Immature natural killer cell (primary cell): ENCODE data around the gene NR1D1. TPM values are rescaled to one million over a fixed set of nuclear protein-coding genes. Genes with fewer than 3 reads are reported as not detected.
A peak's percentile ranks its signal among the peaks of the same experiment; 100 is the strongest.

Experiments
- DNase-seq, 3 donors: peaks; one replicate each; pipeline ENCODE4 v3.0.0; 2022; ENCODE audit warnings: mixed read lengths in 1 of 3
- H3K27ac Mint-ChIP-seq, 6 donors: one replicate each; pipeline ENCODE4 v1.8.0; 2020; ENCODE audit warnings: mixed read lengths in 6 of 6, mild to moderate bottlenecking in 5 of 6, inconsistent platforms in 4 of 6, moderate library complexity in 3 of 6
- H3K27me3 Mint-ChIP-seq, 3 donors: one replicate each; pipeline ENCODE4 v1.8.0; 2020 to 2021; ENCODE audit warnings: low read depth in 3 of 3, mild to moderate bottlenecking in 3 of 3, mixed read lengths in 3 of 3, moderate library complexity in 3 of 3, inconsistent platforms in 1 of 3
- H3K36me3 Mint-ChIP-seq, 3 donors: one replicate each; pipeline ENCODE4 v1.8.0; 2020; ENCODE audit warnings: mixed read lengths in 3 of 3, inconsistent platforms in 2 of 3, mild to moderate bottlenecking in 2 of 3
- H3K4me1 Mint-ChIP-seq, 2 donors: one replicate each; pipeline ENCODE4 v1.8.0; 2020; ENCODE audit warnings: inconsistent platforms in 2 of 2, mild to moderate bottlenecking in 2 of 2, mixed read lengths in 2 of 2, moderate library complexity in 1 of 2
- H3K4me3 Mint-ChIP-seq, 5 donors: one replicate each; pipeline ENCODE4 v1.8.0; 2020; ENCODE audit warnings: mild to moderate bottlenecking in 5 of 5, mixed read lengths in 5 of 5, inconsistent platforms in 3 of 5, moderate library complexity in 3 of 5
- H3K9me3 Mint-ChIP-seq, 6 donors: one replicate each; pipeline ENCODE4 v1.8.0; 2020; ENCODE audit warnings: mild to moderate bottlenecking in 6 of 6, mixed read lengths in 6 of 6, inconsistent platforms in 4 of 6, moderate library complexity in 3 of 6
- polyA plus RNA-seq, 3 donors: library from polyadenylated mRNA; unstranded; fragments of 300-500 nt; fragmentation: Illumina TruSeq; gene quantifications; one replicate each; pipeline ENCODE4 v1.2.3, GENCODE V29; 2021

The NR1D1 gene
- polyA plus RNA-seq, 3 donors from 2014 or later = 0.49 to 2.8 TPM; not detected in 1

DNA sequence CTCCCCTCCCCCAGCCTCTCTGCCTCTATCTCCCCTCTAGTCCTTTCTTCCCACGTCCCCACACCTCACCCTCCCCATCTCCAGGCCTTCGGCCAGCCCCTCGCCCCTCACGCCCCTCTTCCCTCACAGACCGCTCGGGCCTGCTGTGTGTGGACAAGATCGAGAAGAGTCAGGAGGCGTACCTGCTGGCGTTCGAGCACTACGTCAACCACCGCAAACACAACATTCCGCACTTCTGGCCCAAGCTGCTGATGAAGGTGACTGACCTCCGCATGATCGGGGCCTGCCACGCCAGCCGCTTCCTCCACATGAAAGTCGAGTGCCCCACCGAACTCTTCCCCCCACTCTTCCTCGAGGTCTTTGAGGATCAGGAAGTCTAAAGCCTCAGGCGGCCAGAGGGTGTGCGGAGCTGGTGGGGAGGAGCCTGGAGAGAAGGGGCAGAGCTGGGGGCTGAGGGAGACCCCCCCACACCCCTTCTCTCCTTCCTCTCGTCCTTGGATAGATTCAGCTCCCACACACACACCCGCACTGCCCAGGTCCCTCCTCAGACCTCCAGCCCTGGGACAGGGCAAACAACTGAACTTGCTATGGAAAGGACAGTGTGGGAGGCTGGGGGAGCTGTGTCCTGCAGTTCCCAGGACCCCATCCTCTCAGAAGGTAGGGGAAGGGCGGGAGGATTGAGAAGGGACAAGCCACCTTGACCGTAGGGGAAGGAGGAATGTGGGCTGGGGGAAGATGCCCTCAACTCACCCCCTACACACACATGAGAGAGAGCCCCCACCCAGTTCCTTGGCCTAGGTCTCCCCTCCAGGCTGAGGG lies 11.1 kb downstream of the NR1D1 start:
- H3K9me3 Mint-ChIP-seq = no peaks in the 10 kb centered on the region
- H3K27ac Mint-ChIP-seq = peak overlapping the region in 3 of 6 donors; percentile 45 to 84 (median 68)
- no peak overlapping the region for H3K4me3 Mint-ChIP-seq
- no peak for DNase-seq
- H3K27me3 Mint-ChIP-seq = peaks cover 0 to 2% (median 0%) of the 10 kb centered on the region in 3 donors
- peaks cover 5 to 14% of the 10 kb centered on the region in 2 donors for H3K4me1 Mint-ChIP-seq
- peaks cover 17 to 36% (median 23%) of the 10 kb centered on the region in 3 donors for H3K36me3 Mint-ChIP-seq

DNA sequence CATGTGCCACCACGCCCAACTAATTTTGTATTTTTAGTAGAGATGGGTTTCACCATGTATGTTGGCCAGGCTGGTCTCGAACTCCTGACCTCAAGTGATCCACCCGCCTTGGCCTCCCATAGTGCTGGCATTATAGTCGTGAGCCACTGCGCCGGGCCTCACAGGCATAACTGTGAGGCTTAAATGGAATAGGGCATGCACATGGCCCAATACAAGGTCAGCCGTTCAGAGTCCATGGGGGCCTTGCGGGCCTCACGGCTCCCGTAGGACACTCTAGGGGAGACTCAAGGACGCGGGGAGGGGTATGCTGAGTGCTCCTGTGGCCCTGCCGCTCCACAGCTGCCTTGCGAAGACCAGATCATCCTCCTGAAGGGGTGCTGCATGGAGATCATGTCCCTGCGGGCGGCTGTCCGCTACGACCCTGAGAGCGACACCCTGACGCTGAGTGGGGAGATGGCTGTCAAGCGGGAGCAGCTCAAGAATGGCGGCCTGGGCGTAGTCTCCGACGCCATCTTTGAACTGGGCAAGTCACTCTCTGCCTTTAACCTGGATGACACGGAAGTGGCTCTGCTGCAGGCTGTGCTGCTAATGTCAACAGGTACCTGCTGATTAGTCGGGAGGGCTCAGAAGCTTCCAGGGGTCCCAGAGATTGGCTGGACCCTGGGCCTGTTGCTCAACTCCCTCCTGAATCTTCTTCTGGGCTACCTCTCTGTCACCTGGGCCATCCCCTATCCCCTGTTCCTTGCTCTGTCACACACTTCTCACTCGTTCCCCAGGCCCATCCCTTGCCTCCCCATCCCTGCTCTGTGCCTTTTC lies 12.3 kb downstream of the NR1D1 start:
- peaks cover 0 to 2% (median 0%) of the 10 kb centered on the region in 3 donors for H3K27me3 Mint-ChIP-seq
- DNase-seq = no peak
- peaks cover 20 to 32% (median 21%) of the 10 kb centered on the region in 3 donors for H3K36me3 Mint-ChIP-seq
- H3K4me1 Mint-ChIP-seq = peaks cover 5 to 9% of the 10 kb centered on the region in 2 donors
- no peak overlapping the region for H3K4me3 Mint-ChIP-seq
- peak overlapping the region in 1 of 6 donors; percentile 1 for H3K27ac Mint-ChIP-seq
- no peaks in the 10 kb centered on the region for H3K9me3 Mint-ChIP-seq

DNA sequence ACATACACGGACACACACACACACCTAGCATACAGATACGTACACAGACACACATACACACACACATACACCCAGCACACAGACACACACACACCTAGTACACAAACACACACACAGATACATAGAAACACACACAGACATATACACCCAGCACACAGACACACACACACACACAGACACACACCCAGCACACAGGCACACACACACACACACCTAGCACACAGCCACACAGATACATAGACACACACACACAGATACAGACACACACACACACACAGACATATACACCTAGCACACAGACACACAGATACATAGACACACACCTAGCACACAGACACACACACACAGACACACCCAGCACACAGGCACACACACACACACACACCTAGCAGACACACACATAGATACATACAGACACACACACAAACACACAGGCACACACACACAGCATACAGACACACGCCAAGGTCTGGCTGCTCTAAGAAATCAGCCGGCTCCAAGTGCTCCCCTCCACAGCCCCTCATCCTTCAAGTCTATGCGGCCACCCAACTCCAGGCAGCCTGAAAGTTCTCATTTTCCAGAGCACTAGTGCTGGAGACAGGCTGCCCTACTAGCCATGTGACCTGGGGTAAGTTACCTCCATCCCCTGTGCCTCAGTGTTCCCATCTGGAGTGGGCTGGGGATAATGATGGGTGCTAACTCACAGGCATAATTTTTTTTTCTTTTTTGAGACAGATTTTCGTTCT lies 13.2 kb downstream of the NR1D1 start:
- Mint-ChIP-seq H3K4me3 (no peak overlapping the region), H3K36me3 (peaks cover 20 to 32% (median 21%) of the 10 kb centered on the region in 3 donors)

DNA sequence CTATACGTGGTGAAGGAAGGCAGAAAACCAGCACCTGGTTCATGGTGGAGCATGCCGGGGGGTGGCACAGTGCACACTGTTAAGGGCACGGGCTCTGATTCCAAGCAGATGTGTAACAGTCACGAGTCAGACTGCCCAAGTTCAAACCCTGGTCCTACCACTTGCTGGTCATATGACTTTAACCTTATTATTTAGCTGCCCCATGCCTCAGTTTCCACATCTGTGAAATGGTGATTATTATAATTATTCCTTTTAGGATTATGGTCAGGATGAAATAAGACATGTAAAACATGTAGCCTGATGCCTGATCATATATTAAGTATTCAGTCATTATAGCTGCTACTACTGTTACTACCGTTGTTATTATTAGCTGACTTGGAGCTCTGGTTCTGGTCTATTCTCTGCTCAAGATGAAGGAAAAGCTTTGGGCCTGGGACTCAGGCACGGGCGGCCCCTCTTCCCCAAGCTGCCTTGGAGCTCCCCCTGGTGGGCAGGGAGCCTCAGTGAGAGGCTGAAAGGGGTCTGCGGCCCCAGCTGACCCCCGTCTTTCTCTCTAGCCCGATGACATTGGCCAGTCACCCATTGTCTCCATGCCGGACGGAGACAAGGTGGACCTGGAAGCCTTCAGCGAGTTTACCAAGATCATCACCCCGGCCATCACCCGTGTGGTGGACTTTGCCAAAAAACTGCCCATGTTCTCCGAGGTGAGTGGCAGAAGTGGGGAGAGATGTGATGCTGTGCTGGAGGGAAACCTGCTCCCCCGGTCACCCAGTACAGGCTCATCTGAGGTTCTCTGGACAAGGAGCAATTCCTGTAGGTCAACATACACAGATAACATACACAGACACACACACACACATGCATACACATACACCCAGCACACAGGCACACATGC lies 14.0 kb downstream of the NR1D1 start:
- DNase-seq = peak; percentile 57 to 60 (median 59)
- no peaks in the 10 kb centered on the region for H3K9me3 Mint-ChIP-seq

More for the DNA sequence above, 13.2 kb downstream of the NR1D1 start:
- Mint-ChIP-seq H3K27ac (peak overlapping the region; percentile 4 to 77 (median 50)), H3K27me3 (peaks cover 0 to 2% (median 0%) of the 10 kb centered on the region in 3 donors), H3K4me1 (peaks cover 5 to 9% of the 10 kb centered on the region in 2 donors), H3K9me3 (no peaks in the 10 kb centered on the region)
- DNase-seq = no peak

DNA sequence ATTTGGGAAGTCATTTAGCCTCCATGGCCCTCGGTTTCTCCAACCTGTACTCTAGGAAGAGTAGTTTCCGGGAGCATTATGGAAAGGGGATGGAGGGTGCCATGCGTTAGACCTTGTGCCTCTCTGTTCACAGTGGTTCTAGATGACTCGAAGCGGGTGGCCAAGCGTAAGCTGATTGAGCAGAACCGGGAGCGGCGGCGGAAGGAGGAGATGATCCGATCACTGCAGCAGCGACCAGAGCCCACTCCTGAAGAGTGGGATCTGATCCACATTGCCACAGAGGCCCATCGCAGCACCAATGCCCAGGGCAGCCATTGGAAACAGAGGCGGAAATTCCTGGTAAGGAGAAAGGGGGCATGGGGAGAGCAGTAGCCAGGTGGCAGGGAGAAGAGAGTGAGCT lies 15.9 kb downstream of the NR1D1 start:
- H3K27ac Mint-ChIP-seq = no peak overlapping the region
- peaks cover 0 to 5% (median 0%) of the 10 kb centered on the region in 3 donors for H3K27me3 Mint-ChIP-seq
- H3K4me1 Mint-ChIP-seq = peaks cover 5 to 10% of the 10 kb centered on the region in 2 donors
- no peak for DNase-seq
- peaks cover 16 to 32% (median 21%) of the 10 kb centered on the region in 3 donors for H3K36me3 Mint-ChIP-seq
- H3K9me3 Mint-ChIP-seq = no peaks in the 10 kb centered on the region
- H3K4me3 Mint-ChIP-seq = no peak overlapping the region

More for the DNA sequence above, 14.0 kb downstream of the NR1D1 start:
- peaks cover 5 to 9% of the 10 kb centered on the region in 2 donors for H3K4me1 Mint-ChIP-seq
- H3K27me3 Mint-ChIP-seq = peaks cover 0 to 2% (median 0%) of the 10 kb centered on the region in 3 donors
- no peak overlapping the region for H3K4me3 Mint-ChIP-seq
- H3K27ac Mint-ChIP-seq = peak overlapping the region in 4 of 6 donors; percentile 22 to 71 (median 38)
- H3K36me3 Mint-ChIP-seq = peaks cover 20 to 32% (median 21%) of the 10 kb centered on the region in 3 donors

DNA sequence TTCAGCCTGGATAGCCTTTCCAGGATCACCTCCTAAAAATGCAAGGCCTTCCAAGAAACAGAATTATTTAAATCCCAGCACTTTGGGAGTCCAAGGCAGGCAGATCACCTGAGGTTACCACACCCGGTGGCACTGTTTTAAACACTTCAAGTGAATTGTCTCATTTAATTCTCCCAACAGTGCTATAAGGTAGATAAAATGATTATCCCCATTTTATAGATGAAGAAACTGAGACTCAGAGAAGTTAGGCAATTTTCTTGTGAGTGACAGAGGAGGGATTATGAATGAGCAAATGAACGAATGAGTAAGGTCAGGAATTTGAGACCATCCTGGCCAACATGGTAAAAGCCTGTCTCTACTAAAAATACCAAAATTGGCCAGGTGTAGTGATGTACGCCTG lies 20.8 kb downstream of the NR1D1 start:
- no peak for DNase-seq
- Mint-ChIP-seq H3K9me3 (no peaks in the 10 kb centered on the region), H3K27ac (no peak overlapping the region), H3K36me3 (peaks cover 9 to 19% (median 10%) of the 10 kb centered on the region in 3 donors), H3K27me3 (peaks cover 6 to 19% (median 7%) of the 10 kb centered on the region in 3 donors), H3K4me1 (peaks cover 25 to 29% of the 10 kb centered on the region in 2 donors), H3K4me3 (no peak overlapping the region)

DNA sequence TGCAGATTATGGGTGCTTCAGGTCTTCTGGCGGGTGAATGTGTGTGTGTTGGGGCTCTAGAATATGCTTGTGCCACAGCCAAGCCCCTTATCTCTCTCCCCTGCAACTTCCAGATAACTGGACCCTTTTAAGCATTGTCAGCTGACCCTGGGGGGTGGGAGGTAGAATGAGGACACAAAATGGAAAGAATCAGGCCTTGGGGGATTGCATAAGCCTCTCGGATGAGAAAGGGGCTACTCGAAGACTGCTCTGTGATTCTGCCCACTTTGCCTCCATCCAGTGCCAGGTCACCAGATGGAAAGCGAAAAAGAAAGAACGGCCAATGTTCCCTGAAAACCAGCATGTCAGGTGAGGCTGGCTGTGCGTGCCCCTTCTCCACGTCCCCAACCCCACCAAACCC lies 23.8 kb downstream of the NR1D1 start:
- no peak overlapping the region for H3K4me3 Mint-ChIP-seq
- no peaks in the 10 kb centered on the region for H3K9me3 Mint-ChIP-seq
- no peak for DNase-seq
- H3K4me1 Mint-ChIP-seq = peaks cover 36 to 50% of the 10 kb centered on the region in 2 donors
- peak overlapping the region in 1 of 6 donors; percentile 45 for H3K27ac Mint-ChIP-seq
- H3K27me3 Mint-ChIP-seq = peaks cover 6 to 20% (median 8%) of the 10 kb centered on the region in 3 donors
- H3K36me3 Mint-ChIP-seq = peaks cover 4 to 11% (median 4%) of the 10 kb centered on the region in 3 donors

DNA sequence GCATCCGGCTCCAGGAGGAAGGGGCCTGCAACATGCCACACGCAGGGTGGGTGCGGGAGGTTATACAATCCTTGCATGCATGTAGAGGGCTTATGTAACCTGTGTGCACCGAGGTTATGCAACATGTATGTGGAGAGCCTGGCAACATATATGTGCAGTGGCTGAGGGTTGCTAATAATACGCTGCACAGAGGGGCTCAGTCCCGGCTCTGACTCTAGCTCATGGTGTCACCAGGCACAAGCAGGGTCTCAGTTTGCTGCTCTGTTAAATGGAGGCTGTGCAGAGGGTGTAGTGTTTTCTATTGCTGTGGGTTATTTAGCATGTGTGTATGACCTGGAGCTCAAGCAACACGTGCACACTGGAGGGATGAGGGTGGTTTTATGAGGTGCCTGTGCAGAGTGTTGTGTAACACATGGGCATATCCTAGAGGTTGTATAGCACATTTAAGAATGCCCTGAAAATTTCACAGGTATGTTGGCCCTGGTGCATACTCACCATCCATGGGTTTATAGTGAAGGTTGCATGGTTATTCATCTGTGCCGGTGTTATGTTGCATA lies 24.4 kb downstream of the NR1D1 start:
- Mint-ChIP-seq H3K4me3 (peak overlapping the region in 3 of 5 donors; percentile 19 to 75 (median 55)), H3K27me3 (peaks cover 6 to 20% (median 8%) of the 10 kb centered on the region in 3 donors), H3K36me3 (peaks cover 4 to 11% (median 4%) of the 10 kb centered on the region in 3 donors), H3K4me1 (peaks cover 40 to 55% of the 10 kb centered on the region in 2 donors), H3K9me3 (no peaks in the 10 kb centered on the region), H3K27ac (peak overlapping the region; percentile 63 to 88 (median 82))
- DNase-seq = no peak

DNA sequence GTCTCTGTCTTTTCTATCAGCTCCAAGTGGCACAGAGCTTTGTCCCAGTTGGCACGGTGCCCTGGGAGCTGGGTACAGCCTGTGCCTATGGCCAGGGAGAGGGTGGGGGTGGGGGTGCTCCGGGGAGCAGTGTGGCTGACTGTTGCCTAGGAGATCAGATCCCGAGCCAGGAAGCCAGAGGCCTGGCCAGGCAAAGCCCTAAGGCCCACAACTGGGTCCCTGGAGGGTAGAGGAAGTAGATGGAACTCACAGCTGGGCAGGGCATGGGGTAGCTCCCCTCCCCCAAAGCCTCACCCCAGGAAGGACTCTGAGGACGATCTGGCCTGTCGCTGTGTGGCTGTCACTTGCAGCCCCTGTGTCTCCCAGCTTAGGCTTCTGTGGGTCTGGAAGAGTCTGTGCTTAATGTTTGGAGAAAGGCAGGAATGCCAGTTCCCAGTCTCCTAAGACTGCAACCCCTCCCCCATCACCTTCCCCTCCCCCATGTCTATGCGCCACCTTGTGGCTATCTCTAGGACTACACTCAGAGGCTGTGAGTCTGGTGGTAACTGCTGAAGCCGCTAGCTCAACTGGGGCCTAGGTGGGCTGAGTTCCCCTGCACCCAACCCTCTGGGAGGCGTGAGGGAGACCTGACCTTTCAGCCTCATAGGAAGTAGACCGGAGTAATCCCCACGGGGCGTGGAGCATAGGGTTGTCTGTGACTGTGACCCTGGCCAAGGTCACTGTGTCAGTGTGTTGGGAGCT lies 25.0 kb downstream of the NR1D1 start:
- Mint-ChIP-seq H3K4me1 (peaks cover 46 to 62% of the 10 kb centered on the region in 2 donors), H3K27ac (peak overlapping the region; percentile 63 to 88 (median 82)), H3K9me3 (no peaks in the 10 kb centered on the region), H3K36me3 (peaks cover 4 to 11% (median 4%) of the 10 kb centered on the region in 3 donors), H3K27me3 (peaks cover 6 to 20% (median 8%) of the 10 kb centered on the region in 3 donors), H3K4me3 (peak overlapping the region; percentile 9 to 75 (median 24))
- DNase-seq = peak; percentile 60 to 71 (median 66)

DNA sequence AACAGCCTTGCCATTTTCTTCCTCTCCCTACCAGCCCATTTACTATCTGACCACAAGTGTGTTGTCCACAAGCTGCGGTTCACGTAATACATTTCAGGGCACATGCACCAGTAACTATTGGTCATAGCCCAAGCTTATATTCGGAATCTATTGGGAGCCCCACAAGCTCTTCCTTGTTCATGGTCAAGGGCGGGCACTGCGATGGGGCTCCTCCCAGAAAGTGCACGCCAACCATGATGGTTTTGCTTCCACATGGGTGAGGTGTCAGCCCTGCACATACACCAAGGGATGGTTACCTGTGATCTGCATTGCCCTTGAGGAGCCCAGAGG lies 25.6 kb downstream of the NR1D1 start:
- Mint-ChIP-seq H3K27ac (peak overlapping the region in 5 of 6 donors; percentile 46 to 85 (median 63)), H3K36me3 (peaks cover 4 to 11% (median 4%) of the 10 kb centered on the region in 3 donors), H3K4me3 (peak overlapping the region in 1 of 5 donors; percentile 9), H3K4me1 (peaks cover 52 to 67% of the 10 kb centered on the region in 2 donors), H3K27me3 (peaks cover 6 to 18% (median 8%) of the 10 kb centered on the region in 3 donors), H3K9me3 (no peaks in the 10 kb centered on the region)
- no peak for DNase-seq

DNA sequence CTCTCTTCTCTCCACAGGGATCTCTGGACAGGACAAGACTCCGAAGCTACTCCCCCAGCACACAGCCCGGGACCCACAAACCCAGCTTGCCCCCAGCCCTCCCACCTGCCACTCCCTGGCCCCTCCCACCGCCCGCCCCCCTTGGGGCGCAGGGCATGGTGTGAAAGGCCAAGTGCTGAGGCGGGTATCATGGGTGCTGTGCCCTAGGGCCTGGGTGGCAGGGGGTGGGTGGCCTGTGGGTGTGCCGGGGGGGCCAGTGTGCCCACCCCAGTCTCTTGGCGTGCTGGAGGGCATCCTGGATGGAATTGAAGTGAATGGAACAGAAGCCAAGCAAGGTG lies 26.2 kb downstream of the NR1D1 start:
- DNase-seq = no peak
- Mint-ChIP-seq H3K27me3 (peaks cover 6 to 20% (median 12%) of the 10 kb centered on the region in 3 donors), H3K27ac (peak overlapping the region in 5 of 6 donors; percentile 25 to 75 (median 63)), H3K36me3 (peaks cover 4 to 11% (median 4%) of the 10 kb centered on the region in 3 donors), H3K4me3 (no peak overlapping the region), H3K4me1 (peaks cover 59 to 73% of the 10 kb centered on the region in 2 donors), H3K9me3 (no peaks in the 10 kb centered on the region)
